WTC11 (cell line): ENCODE data around the gene PRKCE. TPM values are rescaled to one million over a fixed set of nuclear protein-coding genes. Genes with fewer than 3 reads are reported as not detected.

Experiments
- ATAC-seq: fragments of 200-7000 bp; cut with Tn5 transposase; 2 replicates; pipeline ENCODE4 v1.10.0; 2021; ENCODE audit warnings: mild to moderate bottlenecking, moderate library complexity
- CTCF ChIA-PET: fragments of 300-600 bp; sonication (Branson Sonifier 250); formaldehyde crosslinking; loops from one replicate; lab custom pipeline; 2021; ENCODE audit warnings: antibody characterized with exemption; lab: Charles Lee
- POLR2A ChIA-PET: fragments of 350-600 bp; sonication (Branson Sonifier 250); formaldehyde crosslinking; loops from one replicate; lab custom pipeline; 2021; ENCODE audit warnings: antibody characterized with exemption; lab: Charles Lee
- DNase-seq: peaks from one replicate; pipeline ENCODE4 v3.0.0; 2021; ENCODE audit warnings: low spot score
- H3K27ac Mint-ChIP-seq: 2 replicates; pipeline ENCODE4 v1.8.0; 2021; ENCODE audit warnings: mixed read lengths
- H3K27me3 Mint-ChIP-seq: 2 replicates; pipeline ENCODE4 v1.8.0; 2021; ENCODE audit warnings: low read depth, mild to moderate bottlenecking, moderate library complexity, mixed read lengths
- H3K36me3 Mint-ChIP-seq: 2 replicates; pipeline ENCODE4 v1.8.0; 2021; ENCODE audit warnings: mixed read lengths
- H3K4me1 Mint-ChIP-seq: 2 replicates; pipeline ENCODE4 v1.8.0; 2022; ENCODE audit warnings: mixed read lengths
- H3K4me3 Mint-ChIP-seq: 2 replicates; pipeline ENCODE4 v1.8.0; 2021; ENCODE audit warnings: mild to moderate bottlenecking, moderate library complexity, mixed read lengths
- H3K9me3 Mint-ChIP-seq: 2 replicates; pipeline ENCODE4 v1.8.0; 2021; ENCODE audit warnings: mixed read lengths
- AR ChIP-seq: fragments of 250-450 bp; sonication (Bioruptor Pico); IDR thresholded peaks from 2 replicates; pipeline ENCODE4 v1.9.0; 2021; ENCODE audit warnings: mild to moderate bottlenecking
- ATF1 ChIP-seq: sonication (generic); formaldehyde crosslinking; IDR thresholded peaks from 2 replicates; pipeline ENCODE4 v1.8.1; 2023; ENCODE audit warnings: mild to moderate bottlenecking, moderate library complexity, missing genetic modification reagents
- CREB1 ChIP-seq: sonication (generic); formaldehyde crosslinking; IDR thresholded peaks from 2 replicates; pipeline ENCODE4 v1.8.0; 2023; ENCODE audit warnings: mild to moderate bottlenecking, missing genetic modification reagents
- E2F1 ChIP-seq: sonication (generic); formaldehyde crosslinking; IDR thresholded peaks from 2 replicates; pipeline ENCODE4 v1.8.0; 2022; ENCODE audit warnings: mild to moderate bottlenecking, missing genetic modification reagents
- ELF4 ChIP-seq: sonication (generic); formaldehyde crosslinking; IDR thresholded peaks from 2 replicates; pipeline ENCODE4 v1.8.1; 2022; ENCODE audit warnings: low read depth, mild to moderate bottlenecking, moderate library complexity, missing genetic modification reagents
- ETV6 ChIP-seq: sonication (generic); formaldehyde crosslinking; IDR thresholded peaks from 2 replicates; pipeline ENCODE4 v1.8.1; 2022; ENCODE audit warnings: mild to moderate bottlenecking, missing genetic modification reagents
- FOXP1 ChIP-seq: sonication (generic); formaldehyde crosslinking; IDR thresholded peaks from 2 replicates; pipeline ENCODE4 v1.8.0; 2022; ENCODE audit warnings: missing genetic modification reagents, mild to moderate bottlenecking, moderate library complexity, borderline replicate concordance
- GRHL2 ChIP-seq: fragments of 250-450 bp; sonication (Bioruptor Pico); IDR thresholded peaks from 2 replicates; pipeline ENCODE4 v1.8.0; 2022; ENCODE audit warnings: mild to moderate bottlenecking, moderate library complexity; ENCODE audit not compliant: insufficient replicate concordance, severe bottlenecking
- IRF2 ChIP-seq: sonication (generic); formaldehyde crosslinking; IDR thresholded peaks from 2 replicates; pipeline ENCODE4 v1.8.0; 2022; ENCODE audit warnings: low read depth, missing genetic modification reagents, borderline replicate concordance
- NFE2L1 ChIP-seq: sonication (generic); formaldehyde crosslinking; IDR thresholded peaks from 2 replicates; pipeline ENCODE4 v1.8.1; 2023; ENCODE audit warnings: missing genetic modification reagents
- NR3C1 ChIP-seq: sonication (generic); formaldehyde crosslinking; conservative IDR thresholded peaks from 2 replicates; pipeline ENCODE4 v1.8.1; 2023; ENCODE audit warnings: low read depth, mild to moderate bottlenecking, missing genetic modification reagents
- TP53 ChIP-seq: sonication (generic); formaldehyde crosslinking; IDR thresholded peaks from 2 replicates; pipeline ENCODE4 v1.8.1; 2023; ENCODE audit warnings: mild to moderate bottlenecking, missing genetic modification reagents
- ZNF219 ChIP-seq: sonication (generic); formaldehyde crosslinking; IDR thresholded peaks from 2 replicates; pipeline ENCODE4 v1.8.0; 2023; ENCODE audit warnings: missing genetic modification reagents, mild to moderate bottlenecking, borderline replicate concordance
- ZNF416 ChIP-seq: fragments of 250-450 bp; sonication (Bioruptor Pico); IDR thresholded peaks from 2 replicates; pipeline ENCODE4 v1.9.0; 2021; ENCODE audit warnings: mild to moderate bottlenecking, inconsistent platforms
- ZNF512 ChIP-seq: sonication (generic); formaldehyde crosslinking; IDR thresholded peaks from 2 replicates; pipeline ENCODE4 v1.8.1; 2022; ENCODE audit warnings: missing genetic modification reagents, borderline replicate concordance
- ZNF532 ChIP-seq: fragments of 250-450 bp; sonication (Bioruptor Pico); IDR thresholded peaks from 2 replicates; pipeline ENCODE4 v1.9.0; 2021; ENCODE audit warnings: mild to moderate bottlenecking, borderline replicate concordance
- ZNF671 ChIP-seq: fragments of 250-450 bp; sonication (Bioruptor Pico); IDR thresholded peaks from 2 replicates; pipeline ENCODE4 v1.8.0; 2021; ENCODE audit warnings: mild to moderate bottlenecking
- total RNA-seq: library from RNA; stranded (reverse); gene quantifications from 3 replicates; pipeline ENCODE4 v1.2.3, GENCODE V29; 2021
- TF ChIP-seq, protein P1 (sequence below): sonication (generic); formaldehyde crosslinking; IDR thresholded peaks from 2 replicates; pipeline ENCODE4 v1.8.0; 2023; ENCODE audit warnings: missing genetic modification reagents
- TF ChIP-seq, protein P2 (sequence below): sonication (generic); formaldehyde crosslinking; IDR thresholded peaks from 2 replicates; pipeline ENCODE4 v1.8.0; 2022; ENCODE audit warnings: mild to moderate bottlenecking, missing genetic modification reagents

Gene PRKCE
- total RNA-seq, 1 experiment from 2014 or later = 5.8 TPM

GRCh38 chr2:45782986-45783385, 131.5 kb downstream of the PRKCE start:
- ATAC-seq = no peak
- no peak for DNase-seq
- POLR2A ChIA-PET = no interaction called here

More at GRCh38 chr2:45782986-45783385, 131.5 kb downstream of the PRKCE start:
- no peak overlapping the region for H3K4me3 Mint-ChIP-seq
- no peaks in the 10 kb centered on the region for H3K27me3 Mint-ChIP-seq
- H3K4me1 Mint-ChIP-seq = 0 out of 2 replicates have a peak, but pooled peaks cover 4% of the 10 kb centered on the region
- H3K27ac Mint-ChIP-seq = no peak overlapping the region
- no peaks in the 10 kb centered on the region for H3K9me3 Mint-ChIP-seq
- CTCF ChIA-PET = no interaction called here
- H3K36me3 Mint-ChIP-seq = no peaks in the 10 kb centered on the region
- TF ChIP-seq, protein P1, sequence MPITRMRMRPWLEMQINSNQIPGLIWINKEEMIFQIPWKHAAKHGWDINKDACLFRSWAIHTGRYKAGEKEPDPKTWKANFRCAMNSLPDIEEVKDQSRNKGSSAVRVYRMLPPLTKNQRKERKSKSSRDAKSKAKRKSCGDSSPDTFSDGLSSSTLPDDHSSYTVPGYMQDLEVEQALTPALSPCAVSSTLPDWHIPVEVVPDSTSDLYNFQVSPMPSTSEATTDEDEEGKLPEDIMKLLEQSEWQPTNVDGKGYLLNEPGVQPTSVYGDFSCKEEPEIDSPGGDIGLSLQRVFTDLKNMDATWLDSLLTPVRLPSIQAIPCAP (CRISPR knock-in tag) = no peak
- TF ChIP-seq TP53 (CRISPR knock-in tag) (no peak), NFE2L1 (CRISPR knock-in tag) (no peak), ATF1 (no peak), CREB1 (CRISPR knock-in tag) (no peak), E2F1 (no peak), ZNF219 (CRISPR knock-in tag) (no peak), GRHL2 (CRISPR knock-in tag) (no peak), ZNF532 (CRISPR knock-in tag) (no peak), ZNF512 (CRISPR knock-in tag) (no peak), ZNF671 (CRISPR knock-in tag) (no peak), NR3C1 (CRISPR knock-in tag) (no peak), AR (no peak), ZNF416 (CRISPR knock-in tag) (no peak), ETV6 (CRISPR knock-in tag) (no peak), ELF4 (CRISPR knock-in tag) (no peak), FOXP1 (CRISPR knock-in tag) (no peak), IRF2 (no peak)
- TF ChIP-seq, protein P2, sequence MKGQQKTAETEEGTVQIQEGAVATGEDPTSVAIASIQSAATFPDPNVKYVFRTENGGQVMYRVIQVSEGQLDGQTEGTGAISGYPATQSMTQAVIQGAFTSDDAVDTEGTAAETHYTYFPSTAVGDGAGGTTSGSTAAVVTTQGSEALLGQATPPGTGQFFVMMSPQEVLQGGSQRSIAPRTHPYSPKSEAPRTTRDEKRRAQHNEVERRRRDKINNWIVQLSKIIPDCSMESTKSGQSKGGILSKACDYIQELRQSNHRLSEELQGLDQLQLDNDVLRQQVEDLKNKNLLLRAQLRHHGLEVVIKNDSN = no peak
- TF ChIP-seq, all 79 proteins: peak for 0
